ENCODE results near the gene MDH1B. TPM values are rescaled to one million over a fixed set of nuclear protein-coding genes. Genes with fewer than 3 reads are reported as not detected.

The MDH1B gene
- total and polyA plus RNA-seq, 2 donors (not counting 1 experiment from before 2014, with no cell fraction given): 0.73 to 0.99 TPM

DNA sequence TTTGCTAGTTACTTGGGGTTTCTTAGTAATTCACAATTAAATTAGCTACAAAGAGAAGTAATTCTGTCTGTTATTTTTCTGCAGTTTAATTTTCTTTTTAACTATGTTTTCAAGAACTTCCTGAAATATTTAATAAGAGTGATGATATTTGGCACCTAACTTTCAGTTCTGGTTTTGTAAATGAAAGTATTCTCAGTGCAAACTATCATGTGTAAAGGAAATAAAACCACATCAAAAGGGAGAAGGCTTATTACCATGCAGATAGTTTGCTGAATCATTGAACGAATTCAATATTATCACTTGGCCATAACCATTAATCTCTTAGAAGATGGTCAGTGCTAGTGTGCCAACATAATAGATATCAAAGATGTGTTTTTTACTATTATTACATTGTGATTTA, 76.1 kb downstream of the MDH1B start:
- Histone ChIP-seq H3K79me2 (ENCODE audit: control insufficient read depth, insufficient read depth, low read length) (no peaks in the 10 kb centered on the region), H3K4me3 (replicated peaks in 1 of 4; ENCODE audit: control extremely low read depth in 1 of 4, insufficient read depth in 1 of 4, low read depth in 3 of 4, low read length in 4 of 4) (no peak overlapping the region), H3K27ac (ENCODE audit: insufficient read depth, low read length) (no peak overlapping the region), H2AFZ (ENCODE audit: low read length) (no peak overlapping the region), H4K20me1 (ENCODE audit: control insufficient read depth, extremely low read depth, insufficient read depth, low read length) (no peaks in the 10 kb centered on the region), H3K36me3 (ENCODE audit: control insufficient read depth, insufficient read depth, low read length) (no peaks in the 10 kb centered on the region), H3K27me3 (ENCODE audit: control insufficient read depth, insufficient read depth, low read length) (no peaks in the 10 kb centered on the region), H3K4me2 (ENCODE audit: extremely low read depth, insufficient read depth, low read length) (no peak overlapping the region), H3K9me3 (ENCODE audit: control insufficient read depth, insufficient read depth, low read depth, low read length) (no peaks in the 10 kb centered on the region), H3K4me1 (ENCODE audit: control insufficient read depth, extremely low read depth, insufficient read depth, low read length) (no peaks in the 10 kb centered on the region), H3K9ac (ENCODE audit: insufficient read depth, low read length) (no peak overlapping the region)
- no peak for TF ChIP-seq EZH2 (IDR thresholded peaks at IDR 0.05; ENCODE audit: low read length, missing control alignments)
- TF ChIP-seq, protein P1, sequence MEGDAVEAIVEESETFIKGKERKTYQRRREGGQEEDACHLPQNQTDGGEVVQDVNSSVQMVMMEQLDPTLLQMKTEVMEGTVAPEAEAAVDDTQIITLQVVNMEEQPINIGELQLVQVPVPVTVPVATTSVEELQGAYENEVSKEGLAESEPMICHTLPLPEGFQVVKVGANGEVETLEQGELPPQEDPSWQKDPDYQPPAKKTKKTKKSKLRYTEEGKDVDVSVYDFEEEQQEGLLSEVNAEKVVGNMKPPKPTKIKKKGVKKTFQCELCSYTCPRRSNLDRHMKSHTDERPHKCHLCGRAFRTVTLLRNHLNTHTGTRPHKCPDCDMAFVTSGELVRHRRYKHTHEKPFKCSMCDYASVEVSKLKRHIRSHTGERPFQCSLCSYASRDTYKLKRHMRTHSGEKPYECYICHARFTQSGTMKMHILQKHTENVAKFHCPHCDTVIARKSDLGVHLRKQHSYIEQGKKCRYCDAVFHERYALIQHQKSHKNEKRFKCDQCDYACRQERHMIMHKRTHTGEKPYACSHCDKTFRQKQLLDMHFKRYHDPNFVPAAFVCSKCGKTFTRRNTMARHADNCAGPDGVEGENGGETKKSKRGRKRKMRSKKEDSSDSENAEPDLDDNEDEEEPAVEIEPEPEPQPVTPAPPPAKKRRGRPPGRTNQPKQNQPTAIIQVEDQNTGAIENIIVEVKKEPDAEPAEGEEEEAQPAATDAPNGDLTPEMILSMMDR (conservative IDR thresholded peaks at IDR 0.05 in 1 of 2, IDR thresholded peaks at IDR 0.05 in 1 of 2; ENCODE audit: low read depth in 1 of 2, low read length in 2 of 2): no peak
- no peak for DNase-seq (ENCODE audit: low read depth in 2 of 2)

DNA sequence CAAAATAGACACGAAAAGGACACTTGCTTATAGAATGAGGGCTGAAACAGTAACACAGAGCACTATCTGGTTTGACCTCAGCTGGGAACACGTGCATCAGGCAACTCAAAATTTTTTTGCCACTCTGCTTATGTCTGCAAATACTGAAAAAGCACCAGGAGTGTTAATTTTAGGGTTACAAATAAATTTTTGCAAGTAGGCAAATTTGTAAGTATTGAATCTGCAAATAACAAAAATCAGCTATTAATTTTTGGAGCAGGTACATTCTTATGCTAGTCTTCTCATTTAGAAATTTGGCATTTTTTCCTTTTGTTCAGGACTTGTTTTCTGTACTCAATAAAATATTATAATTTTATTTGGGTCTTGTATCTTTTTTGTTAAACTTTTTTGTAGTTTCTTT, 76.7 kb downstream of the MDH1B start:
- Histone ChIP-seq H3K27ac (ENCODE audit: insufficient read depth, low read length) (no peak overlapping the region), H2AFZ (ENCODE audit: low read length) (no peak overlapping the region), H3K9ac (ENCODE audit: insufficient read depth, low read length) (no peak overlapping the region), H3K4me2 (ENCODE audit: extremely low read depth, insufficient read depth, low read length) (no peak overlapping the region), H3K4me3 (replicated peaks in 1 of 4; ENCODE audit: control extremely low read depth in 1 of 4, insufficient read depth in 1 of 4, low read depth in 3 of 4, low read length in 4 of 4) (no peak overlapping the region), H3K9me3 (ENCODE audit: control insufficient read depth, insufficient read depth, low read depth, low read length) (no peaks in the 10 kb centered on the region), H3K36me3 (ENCODE audit: control insufficient read depth, insufficient read depth, low read length) (no peaks in the 10 kb centered on the region), H3K79me2 (ENCODE audit: control insufficient read depth, insufficient read depth, low read length) (no peaks in the 10 kb centered on the region), H3K27me3 (ENCODE audit: control insufficient read depth, insufficient read depth, low read length) (no peaks in the 10 kb centered on the region), H3K4me1 (ENCODE audit: control insufficient read depth, extremely low read depth, insufficient read depth, low read length) (no peaks in the 10 kb centered on the region), H4K20me1 (ENCODE audit: control insufficient read depth, extremely low read depth, insufficient read depth, low read length) (no peaks in the 10 kb centered on the region)
- DNase-seq (ENCODE audit: low read depth in 2 of 2): no peak
- no peak for TF ChIP-seq EZH2 (IDR thresholded peaks at IDR 0.05; ENCODE audit: low read length, missing control alignments)
- TF ChIP-seq, protein P1 (conservative IDR thresholded peaks at IDR 0.05 in 1 of 2, IDR thresholded peaks at IDR 0.05 in 1 of 2; ENCODE audit: low read depth in 1 of 2, low read length in 2 of 2): no peak

Other genes with a start within 250 kb of the MDH1B start
- not detected in 2 replicates for gene FAM237A, start 122.8 kb downstream of the MDH1B start, total RNA-seq
- not detected in 2 replicates for gene FAM237A, start 122.8 kb downstream of the MDH1B start, polyA plus RNA-seq
- not detected in 2 replicates for gene DYTN, start 46.9 kb downstream of the MDH1B start, total RNA-seq
- gene DYTN, start 46.9 kb downstream of the MDH1B start, polyA plus RNA-seq: not detected in 2 replicates
- gene FASTKD2, start 278 bp upstream of the MDH1B start, total RNA-seq: 37.2 and 37.8 TPM in 2 replicates
- gene FASTKD2, start 278 bp upstream of the MDH1B start, polyA plus RNA-seq: 33.4 and 40.6 TPM in 2 replicates
- under 0.01 TPM in 1 of 2 replicates, not detected in the other for gene CPO, start 174.2 kb upstream of the MDH1B start, total RNA-seq
- gene CPO, start 174.2 kb upstream of the MDH1B start, polyA plus RNA-seq: not detected in 2 replicates

Data from fibroblast of lung (primary cell).